Measurements from ENCODE around the gene NOD2. TPM values are rescaled to one million over a fixed set of nuclear protein-coding genes. Genes with fewer than 3 reads are reported as not detected.

NOD2 gene
- total and polyA plus RNA-seq, 5 donors from 2014 or later: 1.5 to 11.7 (median 3.4) TPM

DNA sequence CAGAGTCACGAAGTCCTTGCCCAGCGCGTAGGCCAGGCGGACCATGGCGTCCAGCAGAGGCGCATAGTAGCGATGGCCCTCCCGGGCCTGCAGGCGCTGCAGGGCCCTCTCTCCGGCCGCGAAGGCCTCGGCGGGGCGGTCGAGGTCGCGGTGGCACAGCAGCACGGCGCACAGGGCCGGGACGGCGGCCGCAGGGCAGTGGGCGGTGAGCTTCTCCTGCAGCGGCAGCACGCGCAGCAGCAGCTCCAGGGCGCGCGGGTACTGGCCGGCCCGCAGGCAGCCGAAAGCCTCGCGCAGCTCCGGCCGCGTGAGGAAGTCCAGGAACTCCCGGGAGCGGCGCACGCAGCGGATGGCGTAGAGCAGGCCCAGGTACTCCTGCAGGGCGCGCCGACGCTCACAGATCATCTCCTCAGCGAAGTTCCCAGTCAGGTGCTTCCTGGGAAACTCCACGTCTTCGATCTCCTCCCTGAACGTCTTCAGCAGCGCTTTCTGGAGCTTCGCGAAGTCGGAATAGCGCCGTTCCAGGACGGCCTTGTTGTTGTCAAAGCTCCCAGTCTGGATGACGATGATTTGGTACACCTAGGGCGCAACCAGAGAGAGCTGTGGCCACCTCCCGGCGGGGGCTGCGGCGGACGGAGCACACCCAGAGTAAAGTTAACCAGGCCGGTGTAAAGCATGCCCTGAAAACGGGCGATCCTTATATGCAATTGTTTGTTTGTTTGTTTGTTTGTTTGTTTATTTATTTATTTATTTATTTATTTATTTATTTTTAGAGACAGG is 19.7 kb upstream of the NOD2 start:
- Histone ChIP-seq H3K27ac (ENCODE audit: insufficient read depth, low read length, poor library complexity, severe bottlenecking) (no peak overlapping the region), H3K36me3 (ENCODE audit: control insufficient read depth, insufficient read depth, low read length) (peaks cover 98% of the 10 kb centered on the region), H3K27me3 (ENCODE audit: control insufficient read depth, insufficient read depth, low read length) (no peaks in the 10 kb centered on the region), H3K4me1 (ENCODE audit: control insufficient read depth, insufficient read depth, low read length, poor library complexity, severe bottlenecking) (peaks cover 18% of the 10 kb centered on the region), H3K9me3 (ENCODE audit: control insufficient read depth in 2 of 2, low read length in 2 of 2) (peaks cover 16 to 27% of the 10 kb centered on the region in 2 experiments), H3K4me3 (ENCODE audit: low read depth, low read length) (no peak overlapping the region)
- Mint-ChIP-seq H3K9me3 (peaks cover 0 to 12% (median 4%) of the 10 kb centered on the region in 7 donors), H3K4me1 (peaks cover 18 to 43% (median 39%) of the 10 kb centered on the region in 4 donors), H3K27ac (no peak overlapping the region), H3K27me3 (no peaks in the 10 kb centered on the region), H3K36me3 (peaks cover 83% of the 10 kb centered on the region), H3K4me3 (peak overlapping the region in 1 of 4 donors; percentile 73)
- DNase-seq: no peak
- no peak for ATAC-seq (ENCODE audit: low read depth in 2 of 2)

DNA sequence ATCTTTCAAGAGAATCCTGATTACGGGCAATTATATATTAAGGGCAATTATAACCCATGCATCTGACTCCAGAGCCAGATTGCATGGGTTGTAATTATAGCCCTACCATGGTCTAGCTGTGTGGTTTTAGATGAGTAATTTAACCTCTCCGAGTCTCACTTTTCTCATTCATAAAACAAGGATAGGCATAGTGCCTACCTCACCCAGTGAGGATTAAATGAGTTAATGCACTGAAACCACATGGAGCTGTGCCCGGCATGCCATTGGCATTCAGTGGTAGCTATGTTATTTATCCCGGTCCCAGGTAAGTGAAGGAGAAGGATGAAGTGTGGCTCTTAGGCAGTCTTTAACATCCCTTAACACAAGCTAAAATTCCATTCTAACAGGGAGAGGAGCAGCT is 18.6 kb upstream of the NOD2 start:
- Histone ChIP-seq H3K4me1 (ENCODE audit: control insufficient read depth, insufficient read depth, low read length, poor library complexity, severe bottlenecking) (peaks cover 30% of the 10 kb centered on the region), H3K4me3 (ENCODE audit: low read depth, low read length) (no peak overlapping the region), H3K36me3 (ENCODE audit: control insufficient read depth, insufficient read depth, low read length) (peaks cover 93% of the 10 kb centered on the region), H3K27me3 (ENCODE audit: control insufficient read depth, insufficient read depth, low read length) (no peaks in the 10 kb centered on the region), H3K27ac (ENCODE audit: insufficient read depth, low read length, poor library complexity, severe bottlenecking) (no peak overlapping the region), H3K9me3 (ENCODE audit: control insufficient read depth in 2 of 2, low read length in 2 of 2) (peaks cover 16 to 27% of the 10 kb centered on the region in 2 experiments)
- peak overlapping the region in 2 of 3 donors; percentile 26 to 58 for H3K27ac Mint-ChIP-seq
- H3K36me3 Mint-ChIP-seq: peaks cover 88% of the 10 kb centered on the region
- DNase-seq (no peak), ATAC-seq (ENCODE audit: low read depth in 2 of 2) (no peak)
- peak overlapping the region in 1 of 4 donors; percentile 58 for H3K4me3 Mint-ChIP-seq
- H3K9me3 Mint-ChIP-seq: peaks cover 0 to 12% (median 4%) of the 10 kb centered on the region in 7 donors
- no peaks in the 10 kb centered on the region for H3K27me3 Mint-ChIP-seq
- H3K4me1 Mint-ChIP-seq: peaks cover 21 to 47% (median 46%) of the 10 kb centered on the region in 4 donors

DNA sequence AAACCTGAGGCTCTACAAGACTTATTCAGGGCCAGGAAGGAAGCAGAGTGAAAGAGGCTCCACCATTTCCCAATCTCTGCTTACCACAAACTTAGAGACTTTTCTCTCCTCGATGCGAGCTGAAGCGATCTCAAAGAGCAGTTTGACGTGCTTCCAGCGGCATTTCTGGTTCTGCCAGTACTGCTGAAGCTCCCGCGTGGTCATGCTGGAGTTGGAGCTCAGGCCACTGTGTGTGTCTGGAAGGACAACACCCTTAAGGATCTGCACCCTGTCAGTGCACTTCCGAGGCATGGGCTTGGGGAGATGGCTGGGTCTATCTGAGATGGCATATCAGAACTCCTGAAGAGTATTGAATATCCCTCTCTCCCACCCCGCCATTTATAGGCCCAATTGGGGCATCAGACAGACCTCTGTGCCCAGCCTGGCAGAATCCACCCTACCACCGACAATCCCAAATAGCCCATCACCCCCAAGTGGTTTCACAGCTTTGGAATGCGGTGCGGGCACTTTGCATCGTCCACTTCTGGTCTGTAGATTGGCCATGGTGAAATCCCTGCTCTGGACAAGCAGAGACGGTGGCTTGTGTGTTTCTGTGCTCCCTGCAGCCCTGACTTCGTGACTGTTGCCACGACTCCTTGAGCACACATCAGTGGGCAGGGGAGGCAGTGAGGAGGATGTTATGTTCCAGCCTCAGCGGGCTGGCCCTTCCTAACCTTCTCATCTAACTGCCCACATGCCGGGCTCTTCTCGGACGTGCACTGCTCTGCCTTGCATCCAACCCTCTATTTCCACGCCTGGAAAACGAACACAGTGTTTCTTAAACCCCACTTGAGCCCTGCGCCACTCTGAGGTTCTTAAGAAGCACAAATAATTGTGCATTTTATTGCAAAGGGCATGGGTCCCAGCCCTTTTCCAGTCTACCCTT is 17.5 kb upstream of the NOD2 start:
- H3K27ac Mint-ChIP-seq: peak overlapping the region in 1 of 3 donors; percentile 38
- peaks cover 21 to 52% (median 49%) of the 10 kb centered on the region in 4 donors for H3K4me1 Mint-ChIP-seq
- no peak overlapping the region for H3K4me3 ChIP-seq (ENCODE audit: low read depth, low read length)
- no peak for ATAC-seq (ENCODE audit: low read depth in 2 of 2)
- H3K4me1 ChIP-seq (ENCODE audit: control insufficient read depth, insufficient read depth, low read length, poor library complexity, severe bottlenecking): peaks cover 37% of the 10 kb centered on the region
- peak overlapping the region in 2 of 4 donors; percentile 74 to 96 for H3K4me3 Mint-ChIP-seq
- no peaks in the 10 kb centered on the region for H3K27me3 ChIP-seq (ENCODE audit: control insufficient read depth, insufficient read depth, low read length)
- H3K9me3 Mint-ChIP-seq: peaks cover 0 to 11% (median 4%) of the 10 kb centered on the region in 7 donors
- no peaks in the 10 kb centered on the region for H3K27me3 Mint-ChIP-seq
- H3K27ac ChIP-seq (ENCODE audit: insufficient read depth, low read length, poor library complexity, severe bottlenecking): no peak overlapping the region
- peaks cover 84% of the 10 kb centered on the region for H3K36me3 Mint-ChIP-seq
- peaks cover 16 to 27% of the 10 kb centered on the region in 2 experiments for H3K9me3 ChIP-seq (ENCODE audit: control insufficient read depth in 2 of 2, low read length in 2 of 2)
- no peak for DNase-seq
- peaks cover 83% of the 10 kb centered on the region for H3K36me3 ChIP-seq (ENCODE audit: control insufficient read depth, insufficient read depth, low read length)

DNA sequence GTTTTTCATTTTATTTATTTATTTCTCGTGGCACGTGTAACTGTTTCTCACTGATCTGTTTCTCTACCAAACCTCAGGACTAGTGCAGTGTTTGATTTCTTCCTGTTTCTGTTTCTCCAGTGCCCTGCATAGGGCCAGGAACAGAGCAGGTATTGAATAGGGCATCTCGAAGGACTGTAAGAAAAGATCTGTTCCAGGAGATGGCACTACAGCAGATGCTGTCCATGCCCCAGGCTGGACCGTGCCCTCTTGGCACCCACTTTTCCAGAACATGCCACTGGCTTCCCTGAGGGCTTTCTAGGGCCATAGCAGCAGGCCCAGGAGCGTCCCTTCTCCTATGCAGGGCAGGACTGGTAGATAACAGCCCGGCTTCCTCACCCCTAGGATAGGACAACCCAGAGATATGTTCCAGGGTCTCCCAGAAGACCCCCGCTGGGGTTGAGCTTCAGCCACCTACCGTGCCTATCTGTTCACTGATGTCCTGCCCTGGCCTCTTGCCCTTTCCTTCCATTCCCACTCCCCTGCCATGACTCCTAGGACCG is 16.7 kb upstream of the NOD2 start:
- Mint-ChIP-seq H3K4me1 (peaks cover 15 to 59% (median 49%) of the 10 kb centered on the region in 4 donors), H3K4me3 (peak overlapping the region; percentile 41 to 97 (median 85)), H3K36me3 (peaks cover 76% of the 10 kb centered on the region), H3K27me3 (no peaks in the 10 kb centered on the region), H3K27ac (peak overlapping the region; percentile 88 to 98 (median 93)), H3K9me3 (peaks cover 0 to 11% (median 1%) of the 10 kb centered on the region in 7 donors)
- Histone ChIP-seq H3K9me3 (ENCODE audit: control insufficient read depth in 2 of 2, low read length in 2 of 2) (peaks cover 13 to 24% of the 10 kb centered on the region in 2 experiments), H3K36me3 (ENCODE audit: control insufficient read depth, insufficient read depth, low read length) (peaks cover 75% of the 10 kb centered on the region), H3K4me3 (ENCODE audit: low read depth, low read length) (peak overlapping the region; percentile 23), H3K27ac (ENCODE audit: insufficient read depth, low read length, poor library complexity, severe bottlenecking) (peak overlapping the region; percentile 91), H3K4me1 (ENCODE audit: control insufficient read depth, insufficient read depth, low read length, poor library complexity, severe bottlenecking) (peaks cover 43% of the 10 kb centered on the region), H3K27me3 (ENCODE audit: control insufficient read depth, insufficient read depth, low read length) (no peaks in the 10 kb centered on the region)
- DNase-seq (no peak), ATAC-seq (ENCODE audit: low read depth in 2 of 2) (no peak)

DNA sequence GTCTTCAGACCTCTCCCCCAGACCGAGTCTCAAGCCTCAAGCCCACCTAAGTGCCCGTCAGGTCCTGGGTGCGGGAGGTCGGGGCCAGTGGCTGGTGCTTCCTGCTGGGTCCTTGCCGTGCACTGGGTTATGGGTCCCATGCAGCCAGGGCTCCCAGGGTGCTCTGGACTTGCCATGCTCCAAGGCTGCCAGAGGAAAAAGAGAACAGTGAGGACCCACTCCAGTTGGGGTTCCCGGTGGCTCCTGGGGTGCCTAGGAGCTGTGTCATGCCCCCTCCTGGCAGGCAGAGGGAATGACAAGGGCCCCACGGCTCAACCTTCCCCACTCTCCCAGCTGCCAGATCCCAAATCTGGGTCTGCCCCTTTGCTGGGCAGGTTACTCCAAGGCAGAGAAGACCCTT is 16.1 kb upstream of the NOD2 start:
- H3K9me3 Mint-ChIP-seq: peaks cover 0 to 11% (median 1%) of the 10 kb centered on the region in 7 donors
- Histone ChIP-seq H3K36me3 (ENCODE audit: control insufficient read depth, insufficient read depth, low read length) (peaks cover 69% of the 10 kb centered on the region), H3K4me1 (ENCODE audit: control insufficient read depth, insufficient read depth, low read length, poor library complexity, severe bottlenecking) (peaks cover 49% of the 10 kb centered on the region), H3K9me3 (ENCODE audit: control insufficient read depth in 2 of 2, low read length in 2 of 2) (peaks cover 7 to 18% of the 10 kb centered on the region in 2 experiments), H3K4me3 (ENCODE audit: low read depth, low read length) (peak overlapping the region; percentile 98), H3K27ac (ENCODE audit: insufficient read depth, low read length, poor library complexity, severe bottlenecking) (peak overlapping the region; percentile 91), H3K27me3 (ENCODE audit: control insufficient read depth, insufficient read depth, low read length) (no peaks in the 10 kb centered on the region)
- ATAC-seq (ENCODE audit: low read depth in 2 of 2): no peak
- H3K4me3 Mint-ChIP-seq: peak overlapping the region; percentile 96 to 97 (median 97)
- H3K36me3 Mint-ChIP-seq: peaks cover 70% of the 10 kb centered on the region
- DNase-seq: no peak
- peaks cover 15 to 65% (median 53%) of the 10 kb centered on the region in 4 donors for H3K4me1 Mint-ChIP-seq
- H3K27ac Mint-ChIP-seq: peak overlapping the region; percentile 88 to 98 (median 93)
- no peaks in the 10 kb centered on the region for H3K27me3 Mint-ChIP-seq

DNA sequence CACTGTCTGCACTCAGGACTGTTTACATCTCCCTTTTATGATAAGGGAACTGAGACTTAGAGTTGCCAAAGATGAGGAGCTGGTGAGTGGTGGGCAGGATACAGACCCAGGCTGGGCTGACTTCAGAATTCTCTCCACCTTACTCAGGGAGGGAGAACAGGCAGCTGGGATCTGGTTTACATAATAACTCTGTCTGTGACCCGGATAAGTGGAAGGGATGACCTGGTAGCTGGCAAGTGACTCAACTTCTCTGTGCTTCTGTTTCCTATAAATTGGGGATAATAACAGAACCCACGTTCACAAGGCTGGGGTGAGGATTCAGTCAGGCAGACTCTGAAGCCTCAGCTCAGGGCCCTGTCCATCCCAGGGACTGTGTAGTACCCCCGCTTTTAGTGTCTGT is 14.9 kb upstream of the NOD2 start:
- H3K27ac ChIP-seq (ENCODE audit: insufficient read depth, low read length, poor library complexity, severe bottlenecking): peak overlapping the region; percentile 91
- peaks cover 0 to 6% (median 0%) of the 10 kb centered on the region in 7 donors for H3K9me3 Mint-ChIP-seq

DNA sequence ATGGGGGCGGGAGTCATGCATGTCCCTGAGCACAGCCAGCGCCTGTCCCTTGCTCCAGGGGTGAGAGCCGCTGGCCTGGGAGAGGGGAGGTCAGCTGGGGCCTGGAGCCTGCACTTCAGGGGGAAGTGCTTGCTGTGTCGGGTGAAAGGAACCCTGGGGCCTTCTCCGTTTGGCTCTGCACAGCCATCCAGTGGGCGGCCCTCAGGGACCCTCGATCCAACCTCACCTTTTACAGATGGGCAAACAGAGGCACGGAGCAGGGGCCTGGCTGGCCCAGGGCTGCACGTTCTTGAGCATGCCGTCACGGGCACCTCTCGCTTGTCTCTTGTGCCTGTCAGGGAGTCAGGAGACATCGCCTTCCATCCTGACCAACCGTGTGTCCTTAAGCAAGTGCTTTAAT is 14.1 kb upstream of the NOD2 start:
- peak overlapping the region; percentile 98 for H3K4me3 ChIP-seq (ENCODE audit: low read depth, low read length)
- H3K27ac ChIP-seq (ENCODE audit: insufficient read depth, low read length, poor library complexity, severe bottlenecking): peak overlapping the region; percentile 91
- Mint-ChIP-seq H3K27ac (peak overlapping the region; percentile 88 to 98 (median 98)), H3K36me3 (peaks cover 57% of the 10 kb centered on the region), H3K27me3 (no peaks in the 10 kb centered on the region), H3K9me3 (peaks cover 0 to 4% (median 0%) of the 10 kb centered on the region in 7 donors), H3K4me3 (peak overlapping the region; percentile 96 to 97 (median 97)), H3K4me1 (peaks cover 26 to 84% (median 69%) of the 10 kb centered on the region in 4 donors)
- DNase-seq (no peak), ATAC-seq (ENCODE audit: low read depth in 2 of 2) (no peak)
- peaks cover 68% of the 10 kb centered on the region for H3K4me1 ChIP-seq (ENCODE audit: control insufficient read depth, insufficient read depth, low read length, poor library complexity, severe bottlenecking)
- H3K9me3 ChIP-seq (ENCODE audit: control insufficient read depth in 2 of 2, low read length in 2 of 2): peaks cover 2 to 4% of the 10 kb centered on the region in 2 experiments
- no peaks in the 10 kb centered on the region for H3K27me3 ChIP-seq (ENCODE audit: control insufficient read depth, insufficient read depth, low read length)
- H3K36me3 ChIP-seq (ENCODE audit: control insufficient read depth, insufficient read depth, low read length): peaks cover 50% of the 10 kb centered on the region

More for the DNA sequence above, 14.9 kb upstream of the NOD2 start:
- peaks cover 58% of the 10 kb centered on the region for H3K36me3 ChIP-seq (ENCODE audit: control insufficient read depth, insufficient read depth, low read length)
- Mint-ChIP-seq H3K36me3 (peaks cover 62% of the 10 kb centered on the region), H3K27ac (peak overlapping the region; percentile 88 to 98 (median 93)), H3K4me3 (peak overlapping the region; percentile 96 to 97 (median 97)), H3K27me3 (no peaks in the 10 kb centered on the region), H3K4me1 (peaks cover 21 to 77% (median 63%) of the 10 kb centered on the region in 4 donors)
- no peaks in the 10 kb centered on the region for H3K27me3 ChIP-seq (ENCODE audit: control insufficient read depth, insufficient read depth, low read length)
- peaks cover 61% of the 10 kb centered on the region for H3K4me1 ChIP-seq (ENCODE audit: control insufficient read depth, insufficient read depth, low read length, poor library complexity, severe bottlenecking)
- no peak for DNase-seq
- peaks cover 2 to 8% of the 10 kb centered on the region in 2 experiments for H3K9me3 ChIP-seq (ENCODE audit: control insufficient read depth in 2 of 2, low read length in 2 of 2)
- H3K4me3 ChIP-seq (ENCODE audit: low read depth, low read length): peak overlapping the region; percentile 98
- no peak for ATAC-seq (ENCODE audit: low read depth in 2 of 2)

Measured in CD4-positive, CD25-positive, alpha-beta regulatory T cell (primary cell).